NCI-H1436 treated with DMSO at 0.1 percent for 48 hours (cell line): Measurements from ENCODE around the gene EXOC6B.

Experiments
- DNase-seq: peaks from one replicate; lab custom pipeline; 2025; lab: John Stamatoyannopoulos, UW

The EXOC6B gene

DNA sequence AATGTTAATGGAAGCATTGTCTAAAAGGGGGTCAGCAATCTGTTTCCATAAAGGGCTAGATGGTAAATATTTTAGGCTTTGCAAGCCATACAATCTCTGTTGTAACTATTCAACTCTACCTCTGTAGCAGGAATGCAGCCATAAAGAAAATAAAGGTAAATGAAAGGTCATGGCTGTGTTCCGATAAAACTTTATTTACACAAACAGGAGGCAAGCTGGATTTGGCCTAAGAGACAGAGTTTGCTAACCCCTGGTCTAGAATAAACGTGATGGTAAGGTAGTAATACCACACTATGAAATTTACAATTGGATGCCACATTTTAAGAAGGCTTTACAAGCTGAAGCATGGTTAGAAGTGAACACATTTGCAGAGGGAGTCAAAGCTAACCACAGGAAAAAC, 91.4 kb downstream of the EXOC6B start:
- DNase-seq = no peak

DNA sequence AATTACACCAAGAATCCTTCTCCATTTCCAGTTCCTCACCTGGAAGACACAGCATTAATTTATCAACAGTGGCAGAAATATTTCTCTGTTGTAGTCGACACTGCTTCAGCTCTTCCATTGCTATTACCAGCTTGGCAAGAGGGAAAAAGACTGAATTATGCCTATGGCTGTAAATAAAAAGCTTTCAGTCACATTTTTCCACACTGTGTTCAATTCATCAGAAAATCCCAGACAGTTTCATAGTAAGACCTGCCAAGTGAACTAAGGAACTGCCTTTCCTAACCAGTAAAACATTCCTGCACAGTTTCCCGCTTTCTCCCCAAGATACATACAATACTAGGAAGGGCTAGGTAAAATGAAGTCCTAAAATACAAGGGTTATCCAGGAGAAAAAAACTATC, 94.7 kb downstream of the EXOC6B start:
- DNase-seq = no peak

GRCh38 chr2:72727356-72727755, 98.5 kb downstream of the EXOC6B start:
- no peak for DNase-seq

GRCh38 chr2:72723769-72724370, 102.0 kb downstream of the EXOC6B start:
- no peak for DNase-seq

DNA sequence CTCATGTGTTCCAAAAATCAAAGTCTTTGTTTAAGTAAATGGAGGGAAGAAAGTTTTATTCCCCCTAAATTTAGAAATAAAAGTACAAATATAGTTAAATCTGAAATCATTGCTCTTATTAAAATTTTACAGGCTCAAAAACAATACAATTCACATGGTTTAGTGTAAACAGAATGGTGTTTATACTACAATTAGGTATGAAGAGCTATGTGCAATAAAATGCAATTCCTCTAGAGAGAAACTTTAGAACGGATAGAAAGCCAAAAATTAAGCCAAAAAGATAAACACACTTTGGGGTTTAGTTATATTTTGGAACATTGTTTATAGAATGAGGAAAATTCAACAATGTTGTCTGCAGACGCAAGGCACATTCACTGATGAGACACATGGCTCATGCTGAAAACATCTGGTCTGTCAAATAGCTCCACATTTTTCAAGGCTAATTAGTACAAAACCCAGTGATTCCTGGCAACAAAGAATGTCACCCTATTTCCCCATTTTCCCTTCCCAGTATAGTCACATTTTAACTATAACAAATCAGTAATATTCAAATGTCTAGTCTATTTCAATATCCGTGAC, 103.3 kb downstream of the EXOC6B start:
- DNase-seq = no peak

- DNase-seq = no peak
These were observed 106.4 kb downstream of the EXOC6B start for GRCh38 chr2:72719416-72719815.

DNA sequence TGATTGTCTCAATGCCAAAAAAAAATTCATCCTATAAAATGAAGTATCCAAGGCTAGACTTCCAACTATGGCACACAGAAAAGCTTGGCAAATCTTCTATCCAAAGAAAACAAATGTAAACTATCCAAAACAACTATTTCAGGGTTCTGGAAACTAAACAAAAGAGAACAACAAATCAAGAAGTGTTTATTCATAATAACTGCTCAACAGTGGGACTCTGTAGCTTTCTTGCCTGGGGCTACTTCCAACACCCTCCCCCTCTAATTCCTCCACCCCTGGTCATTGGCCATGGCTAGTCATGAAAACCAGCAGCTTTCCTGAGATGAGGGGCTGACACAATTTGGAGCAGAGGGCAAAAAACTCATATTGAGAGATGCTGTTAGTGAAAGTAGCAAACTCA, 107.0 kb downstream of the EXOC6B start:
- no peak for DNase-seq

GRCh38 chr2:72716601-72717000, 109.2 kb downstream of the EXOC6B start:
- no peak for DNase-seq

GRCh38 chr2:72713857-72714256, 112.0 kb downstream of the EXOC6B start:
- DNase-seq = no peak

- DNase-seq = no peak
These were observed 112.9 kb downstream of the EXOC6B start for GRCh38 chr2:72712977-72713376.

GRCh38 chr2:72712304-72712703, 113.5 kb downstream of the EXOC6B start:
- DNase-seq = no peak

GRCh38 chr2:72710418-72711152, 115.2 kb downstream of the EXOC6B start:
- DNase-seq = peak; percentile 9

DNA sequence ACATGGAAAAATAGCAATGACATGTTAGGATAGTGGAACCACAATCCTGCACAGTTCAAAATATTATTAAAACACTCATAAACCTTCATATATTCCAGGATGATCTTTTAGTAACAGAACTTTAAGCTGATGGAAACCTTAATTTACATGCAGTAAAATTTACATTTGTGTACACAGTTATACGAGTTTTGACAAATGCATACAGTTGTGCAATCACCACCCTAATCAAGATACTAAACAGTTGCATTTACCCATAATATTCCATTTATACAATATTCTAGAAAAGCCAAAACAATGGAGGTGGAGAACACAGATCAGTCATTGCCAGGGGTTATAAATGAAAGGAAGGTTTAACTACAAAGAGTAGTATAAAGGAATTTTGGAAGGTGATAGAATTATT, 117.6 kb downstream of the EXOC6B start:
- no peak for DNase-seq

DNA sequence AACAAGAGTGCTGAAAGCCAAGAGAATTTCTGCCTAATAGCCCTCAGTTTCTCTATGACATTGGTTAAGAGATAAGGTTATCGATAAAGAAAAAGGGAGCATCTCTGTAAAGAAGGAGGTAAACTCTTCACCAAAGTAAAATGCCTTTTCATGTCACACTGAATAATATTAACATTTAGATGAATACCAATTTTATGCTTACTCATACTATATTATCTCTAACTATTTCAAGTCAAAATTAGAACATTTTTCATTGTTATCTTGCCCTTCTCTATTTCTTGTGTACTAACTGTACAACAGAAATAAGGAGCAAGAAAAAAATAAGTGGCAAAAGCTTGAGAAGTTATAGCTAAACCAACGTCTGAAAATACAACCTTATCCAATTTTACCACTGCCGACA, 127.5 kb downstream of the EXOC6B start:
- no peak for DNase-seq

- no peak for DNase-seq
These were observed 129.3 kb downstream of the EXOC6B start for GRCh38 chr2:72696559-72696958.

DNA sequence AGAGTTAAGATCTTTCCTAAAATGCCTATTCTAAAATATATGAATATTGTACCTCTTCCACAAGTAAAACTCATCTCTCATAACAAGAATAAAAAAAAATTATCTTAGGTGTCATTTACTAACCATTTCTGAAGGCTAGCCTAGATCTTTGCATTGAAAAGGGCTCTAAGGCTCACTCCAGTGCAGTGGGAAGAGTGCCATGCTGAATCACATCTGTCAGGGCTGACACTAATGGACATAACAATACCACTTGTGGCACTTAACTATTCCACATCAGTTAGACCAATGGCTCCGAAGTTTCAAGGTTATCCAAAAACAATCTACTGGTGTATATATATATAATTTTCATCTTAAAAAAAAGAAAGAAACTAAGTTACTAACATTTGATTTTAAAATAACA, 130.2 kb downstream of the EXOC6B start:
- no peak for DNase-seq

DNA sequence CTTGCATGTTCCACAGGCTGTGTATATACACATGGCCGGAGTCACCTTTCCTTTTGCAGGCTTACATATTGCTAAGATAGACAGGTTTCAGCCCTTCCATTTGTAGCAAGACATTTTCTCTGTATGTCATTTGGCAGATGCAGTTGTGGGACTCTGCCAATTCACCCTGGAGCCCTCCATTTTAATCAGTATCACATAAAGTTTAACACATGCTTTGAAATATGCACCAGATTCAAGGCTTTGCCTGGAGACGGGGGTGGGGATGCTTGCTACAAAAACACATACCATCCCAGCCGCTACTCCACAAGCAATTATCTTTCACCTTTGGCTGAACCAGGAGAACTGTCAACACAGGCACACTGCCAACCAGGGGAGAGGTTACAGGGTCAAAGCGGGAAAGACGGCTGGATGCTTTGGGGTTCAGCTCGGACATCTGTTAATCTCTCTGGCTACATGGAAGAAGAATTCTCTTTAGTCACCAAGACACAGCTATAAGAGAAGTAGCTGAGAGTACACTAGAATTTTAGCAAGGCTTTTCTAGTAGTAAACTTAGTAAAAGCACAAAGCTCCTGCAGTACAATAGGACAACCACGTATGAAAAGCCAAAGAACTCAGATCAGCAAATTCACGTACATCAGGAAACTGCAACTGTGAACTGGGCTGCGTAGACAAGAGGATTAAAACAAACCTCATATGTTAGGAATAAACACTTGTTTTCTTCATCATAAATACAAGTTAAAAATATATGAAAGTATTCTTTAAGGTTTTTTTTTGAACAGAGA, 130.9 kb downstream of the EXOC6B start:
- no peak for DNase-seq

DNA sequence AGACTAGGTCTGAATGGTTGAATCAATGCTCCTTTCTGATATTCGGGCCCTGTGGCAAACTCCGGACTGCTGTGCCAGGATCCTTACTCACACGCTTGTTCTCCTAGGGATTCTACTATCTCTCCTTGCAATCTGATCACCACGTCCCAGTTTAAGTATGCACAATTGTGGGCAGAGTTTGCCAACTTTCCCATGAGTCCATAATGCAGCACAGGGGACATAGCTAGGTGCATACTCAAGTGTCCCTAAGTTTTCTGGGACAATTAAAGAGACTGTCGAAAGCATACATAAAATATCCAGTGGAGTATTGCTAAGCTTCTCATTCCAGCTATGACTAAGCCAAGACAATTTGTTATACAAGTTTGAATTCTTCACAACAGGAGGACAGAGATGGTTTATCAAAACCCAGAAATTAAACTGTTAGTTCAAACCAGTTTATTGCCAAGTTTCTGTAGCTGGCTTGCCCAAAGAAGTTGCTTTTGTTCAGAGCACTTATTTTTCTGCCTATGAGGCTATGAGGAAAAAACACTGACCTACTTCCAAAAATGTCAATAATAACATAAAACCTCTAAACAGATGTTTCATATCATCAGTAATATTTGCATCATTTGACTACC, 136.1 kb downstream of the EXOC6B start:
- DNase-seq = no peak

DNA sequence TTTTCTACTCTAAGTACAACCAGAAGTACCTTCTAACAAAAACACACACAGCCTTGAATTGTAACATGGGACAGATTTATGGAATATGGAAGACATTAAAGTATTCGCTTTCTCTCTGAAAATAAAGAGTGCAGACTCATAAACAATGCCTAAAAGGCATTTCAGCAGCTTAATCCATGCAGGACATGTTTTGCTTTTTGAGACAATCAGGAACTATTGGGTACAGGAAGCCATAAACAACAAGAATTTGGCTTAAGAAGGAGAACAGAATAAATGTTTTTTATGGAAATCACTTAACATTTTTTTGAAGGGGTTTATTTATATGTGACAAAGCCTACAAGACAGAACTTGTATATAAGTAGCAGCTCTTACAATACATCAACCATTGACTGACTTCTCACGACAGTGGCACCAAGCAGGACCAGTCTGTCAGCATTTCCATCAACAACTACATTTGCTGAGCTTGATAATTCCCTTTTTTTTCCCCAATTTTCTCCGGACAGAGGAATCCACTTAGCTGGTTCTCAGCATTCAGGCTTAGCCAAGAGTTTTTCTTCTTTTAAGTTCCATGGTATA, 140.1 kb downstream of the EXOC6B start:
- DNase-seq = no peak

- DNase-seq = no peak
These were observed 143.8 kb downstream of the EXOC6B start for GRCh38 chr2:72682061-72682460.

DNA sequence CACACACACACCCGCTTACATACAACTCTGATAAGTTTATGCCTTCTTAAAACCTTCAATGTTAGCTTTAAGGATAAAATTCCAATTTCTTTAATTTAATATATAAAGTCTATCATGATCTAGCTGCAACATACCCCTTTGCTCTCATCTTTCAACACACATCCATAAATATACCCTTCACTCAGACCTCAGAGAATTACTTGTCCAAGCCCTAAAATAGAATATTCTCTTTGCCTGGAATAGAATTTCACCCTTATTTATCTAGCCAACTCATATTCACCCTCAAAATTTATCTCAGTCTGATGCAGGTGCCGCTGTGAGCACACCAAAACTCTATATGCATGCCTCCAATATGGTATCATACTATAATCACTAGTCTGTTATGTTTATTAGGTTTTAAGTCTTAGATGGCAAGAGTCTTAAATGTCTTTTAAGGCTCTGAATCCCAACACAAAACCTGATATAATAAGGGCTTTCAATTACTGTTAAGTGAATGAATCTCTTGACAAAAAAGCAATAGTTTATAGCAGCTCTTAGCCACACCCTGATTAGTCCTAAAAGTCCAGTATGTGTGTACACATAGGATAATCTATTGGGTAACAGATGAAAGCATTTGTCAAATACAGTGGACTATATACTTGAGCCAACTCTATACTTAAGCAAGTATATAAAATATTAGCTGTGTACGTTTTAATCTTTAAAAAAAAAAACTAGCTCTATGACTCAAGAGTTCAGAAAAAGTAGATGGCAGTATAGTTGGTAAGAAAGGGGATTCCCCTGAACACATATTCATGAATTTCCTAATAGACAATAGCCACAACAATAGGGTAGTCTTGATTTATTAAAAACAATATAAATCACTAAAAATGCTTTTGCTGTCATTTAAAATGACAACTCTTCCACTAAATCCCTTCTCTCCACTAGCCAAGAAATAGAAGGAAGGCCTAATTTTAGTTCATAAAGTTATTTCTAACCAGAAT, 144.5 kb downstream of the EXOC6B start:
- DNase-seq = no peak
